Smooth muscle cell (in vitro differentiated cells): Measurements from ENCODE around the gene CEP41. TPM values are rescaled to one million over a fixed set of nuclear protein-coding genes. Genes with fewer than 3 reads are reported as not detected.

ENCODE experiments used
- DNase-seq: peaks from one replicate; lab custom pipeline; 2025; ENCODE audit not compliant: unreplicated experiment; lab: John Stamatoyannopoulos, UW
- H2AFZ ChIP-seq: fragments of 200-600 bp; sonication (generic); 2 replicates; pipeline ENCODE4 v1.6.0; 2016; ENCODE audit warnings: antibody characterized with exemption, low read depth, mild to moderate bottlenecking
- H3F3A ChIP-seq: fragments of 200-600 bp; sonication (generic); 2 replicates; pipeline ENCODE4 v1.6.0; 2017; ENCODE audit warnings: antibody characterized with exemption, low read depth
- H3K27ac ChIP-seq: fragments of 200-600 bp; sonication (generic); 2 replicates; pipeline ENCODE4 v1.5.1; 2016; ENCODE audit warnings: low read depth, mild to moderate bottlenecking
- H3K27me3 ChIP-seq: fragments of 200-600 bp; sonication (generic); 2 replicates; pipeline ENCODE4 v1.6.1; 2016; ENCODE audit warnings: low read depth, mild to moderate bottlenecking
- H3K36me3 ChIP-seq: fragments of 200-600 bp; sonication (generic); 2 replicates; pipeline ENCODE4 v1.5.1; 2016; ENCODE audit warnings: low read depth
- H3K4me1 ChIP-seq: fragments of 200-600 bp; sonication (generic); 2 replicates; pipeline ENCODE4 v1.5.1; 2016; ENCODE audit warnings: low read depth
- H3K4me2 ChIP-seq: fragments of 200-600 bp; sonication (generic); 2 replicates; pipeline ENCODE4 v1.6.0; 2016; ENCODE audit warnings: mild to moderate bottlenecking
- H3K4me3 ChIP-seq: fragments of 200-600 bp; sonication (generic); 2 replicates; pipeline ENCODE4 v1.5.1; 2016; ENCODE audit warnings: mild to moderate bottlenecking
- H3K79me2 ChIP-seq: fragments of 200-600 bp; sonication (generic); 2 replicates; pipeline ENCODE4 v1.6.0; 2016; ENCODE audit warnings: low read depth, mild to moderate bottlenecking
- H3K9ac ChIP-seq: fragments of 200-600 bp; sonication (generic); 2 replicates; pipeline ENCODE4 v1.6.0; 2016; ENCODE audit warnings: low read depth
- H3K9me3 ChIP-seq: fragments of 200-600 bp; sonication (generic); replicated peaks from 2 replicates; pipeline ENCODE4 v1.5.1; 2016; ENCODE audit warnings: low read depth
- H4K20me1 ChIP-seq: fragments of 200-600 bp; sonication (generic); 2 replicates; pipeline ENCODE4 v1.6.0; 2016; ENCODE audit warnings: low read depth
- WGBS: methylation state at CpG from one replicate; pipeline ENCODE4 v1.1.7; 2016; ENCODE audit warnings: low lambda C conversion rate; 5-methylcytosine and 5-hydroxymethylcytosine counted together
- polyA plus RNA-seq: library from polyadenylated mRNA; unstranded; fragments of >200 nt; fragmentation: Nextera tagmentation; extraction: Ambion mirVana; gene quantifications from 2 replicates; pipeline ENCODE4 v1.2.1, GENCODE V29; 2016
- total RNA-seq: library from RNA; depleted of rRNA; stranded (reverse); fragments of >200 nt; gene quantifications from 2 replicates; pipeline ENCODE4 v1.2.3, GENCODE V29; 2014
- TF ChIP-seq, protein P1 (sequence below): fragments of 200-600 bp; sonication (generic); IDR thresholded peaks from 2 replicates; pipeline ENCODE4 v1.5.1; 2017; ENCODE audit warnings: borderline replicate concordance, mild to moderate bottlenecking, antibody characterized with exemption; ENCODE audit not compliant: insufficient read depth, poor library complexity, severe bottlenecking

CEP41 gene
- total and polyA plus RNA-seq, 2 experiments from 2014 or later = 18.3 to 35.1 TPM

DNA sequence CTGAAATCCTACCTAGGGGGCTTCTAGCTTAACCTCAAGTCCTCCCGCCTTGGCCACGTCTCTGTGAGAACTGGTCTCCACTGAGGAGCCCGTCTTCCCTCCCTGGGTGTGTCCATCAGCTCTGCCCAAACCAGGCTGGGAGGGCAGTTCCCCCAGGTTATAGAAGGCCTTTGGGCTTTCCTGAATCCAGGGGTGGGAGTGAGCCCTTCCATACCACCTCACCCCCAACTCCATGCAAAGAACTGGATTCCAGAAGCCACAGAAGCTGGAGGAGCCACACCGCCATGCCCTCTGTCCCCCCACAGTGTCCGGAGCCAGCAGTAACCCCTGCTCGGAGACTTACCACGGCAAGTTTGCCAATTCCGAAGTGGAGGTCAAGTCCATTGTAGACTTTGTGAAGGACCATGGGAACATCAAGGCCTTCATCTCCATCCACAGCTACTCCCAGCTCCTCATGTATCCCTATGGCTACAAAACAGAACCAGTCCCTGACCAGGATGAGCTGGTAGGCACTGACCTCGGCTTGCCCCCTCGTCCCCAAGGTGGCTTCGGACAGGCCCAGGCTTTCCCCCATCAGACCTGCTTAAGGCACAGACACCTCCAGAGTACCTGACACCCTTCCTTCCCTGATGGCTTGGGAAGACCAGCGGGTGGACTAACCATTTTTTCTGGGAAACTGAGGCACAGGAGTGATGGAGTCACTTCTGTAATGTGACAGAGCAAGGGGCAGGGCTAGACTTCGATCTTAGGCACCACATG is 55.8 kb downstream of the CEP41 start:
- Histone ChIP-seq H3K4me3 (no peak overlapping the region), H3K27me3 (no peaks in the 10 kb centered on the region), H3K4me2 (no peak overlapping the region), H2AFZ (no peak overlapping the region), H3K9me3 (no peaks in the 10 kb centered on the region), H3K79me2 (no peaks in the 10 kb centered on the region), H3K9ac (no peak overlapping the region), H3K36me3 (no peaks in the 10 kb centered on the region), H4K20me1 (no peaks in the 10 kb centered on the region), H3K4me1 (peaks cover 6% of the 10 kb centered on the region), H3K27ac (no peak overlapping the region), H3F3A (no peaks in the 10 kb centered on the region)
- TF ChIP-seq, protein P1, sequence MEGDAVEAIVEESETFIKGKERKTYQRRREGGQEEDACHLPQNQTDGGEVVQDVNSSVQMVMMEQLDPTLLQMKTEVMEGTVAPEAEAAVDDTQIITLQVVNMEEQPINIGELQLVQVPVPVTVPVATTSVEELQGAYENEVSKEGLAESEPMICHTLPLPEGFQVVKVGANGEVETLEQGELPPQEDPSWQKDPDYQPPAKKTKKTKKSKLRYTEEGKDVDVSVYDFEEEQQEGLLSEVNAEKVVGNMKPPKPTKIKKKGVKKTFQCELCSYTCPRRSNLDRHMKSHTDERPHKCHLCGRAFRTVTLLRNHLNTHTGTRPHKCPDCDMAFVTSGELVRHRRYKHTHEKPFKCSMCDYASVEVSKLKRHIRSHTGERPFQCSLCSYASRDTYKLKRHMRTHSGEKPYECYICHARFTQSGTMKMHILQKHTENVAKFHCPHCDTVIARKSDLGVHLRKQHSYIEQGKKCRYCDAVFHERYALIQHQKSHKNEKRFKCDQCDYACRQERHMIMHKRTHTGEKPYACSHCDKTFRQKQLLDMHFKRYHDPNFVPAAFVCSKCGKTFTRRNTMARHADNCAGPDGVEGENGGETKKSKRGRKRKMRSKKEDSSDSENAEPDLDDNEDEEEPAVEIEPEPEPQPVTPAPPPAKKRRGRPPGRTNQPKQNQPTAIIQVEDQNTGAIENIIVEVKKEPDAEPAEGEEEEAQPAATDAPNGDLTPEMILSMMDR = no peak
- DNase-seq = no peak
- 97% methylated on average over 13 of the region's 13 CpGs for WGBS

DNA sequence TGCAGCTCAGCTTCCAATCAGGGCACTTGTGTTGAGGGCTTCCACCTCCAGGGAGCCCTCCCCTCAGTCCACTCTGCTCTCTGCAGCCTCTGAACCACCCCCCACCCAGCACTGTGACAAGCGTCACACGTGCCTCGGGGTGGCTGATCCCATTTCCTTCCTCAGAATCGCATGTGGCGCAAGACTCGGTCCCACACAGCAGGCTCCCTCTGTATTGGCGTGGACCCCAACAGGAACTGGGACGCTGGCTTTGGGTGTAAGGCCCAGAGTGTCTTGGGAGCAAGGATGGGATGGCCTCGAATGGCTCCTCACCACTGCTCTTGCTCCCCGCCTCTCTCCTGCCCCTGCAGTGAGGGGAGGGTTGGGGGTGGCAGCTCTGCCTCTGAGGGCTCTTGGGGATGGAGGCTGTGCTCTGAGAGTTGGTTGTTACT is 56.4 kb downstream of the CEP41 start:
- no peak overlapping the region for H3K4me2 ChIP-seq
- DNase-seq = no peak
- no peak overlapping the region for H2AFZ ChIP-seq
- peaks cover 12% of the 10 kb centered on the region for H3K4me1 ChIP-seq
- H3K79me2 ChIP-seq = no peaks in the 10 kb centered on the region
- no peak overlapping the region for H3K4me3 ChIP-seq
- 95% methylated on average over 10 of the region's 10 CpGs for WGBS
- no peak overlapping the region for H3K27ac ChIP-seq
- no peaks in the 10 kb centered on the region for H3K36me3 ChIP-seq
- no peaks in the 10 kb centered on the region for H4K20me1 ChIP-seq
- TF ChIP-seq, protein P1 = no peak
- H3F3A ChIP-seq = no peaks in the 10 kb centered on the region
- H3K27me3 ChIP-seq = no peaks in the 10 kb centered on the region
- H3K9ac ChIP-seq = no peak overlapping the region
- no peaks in the 10 kb centered on the region for H3K9me3 ChIP-seq

DNA sequence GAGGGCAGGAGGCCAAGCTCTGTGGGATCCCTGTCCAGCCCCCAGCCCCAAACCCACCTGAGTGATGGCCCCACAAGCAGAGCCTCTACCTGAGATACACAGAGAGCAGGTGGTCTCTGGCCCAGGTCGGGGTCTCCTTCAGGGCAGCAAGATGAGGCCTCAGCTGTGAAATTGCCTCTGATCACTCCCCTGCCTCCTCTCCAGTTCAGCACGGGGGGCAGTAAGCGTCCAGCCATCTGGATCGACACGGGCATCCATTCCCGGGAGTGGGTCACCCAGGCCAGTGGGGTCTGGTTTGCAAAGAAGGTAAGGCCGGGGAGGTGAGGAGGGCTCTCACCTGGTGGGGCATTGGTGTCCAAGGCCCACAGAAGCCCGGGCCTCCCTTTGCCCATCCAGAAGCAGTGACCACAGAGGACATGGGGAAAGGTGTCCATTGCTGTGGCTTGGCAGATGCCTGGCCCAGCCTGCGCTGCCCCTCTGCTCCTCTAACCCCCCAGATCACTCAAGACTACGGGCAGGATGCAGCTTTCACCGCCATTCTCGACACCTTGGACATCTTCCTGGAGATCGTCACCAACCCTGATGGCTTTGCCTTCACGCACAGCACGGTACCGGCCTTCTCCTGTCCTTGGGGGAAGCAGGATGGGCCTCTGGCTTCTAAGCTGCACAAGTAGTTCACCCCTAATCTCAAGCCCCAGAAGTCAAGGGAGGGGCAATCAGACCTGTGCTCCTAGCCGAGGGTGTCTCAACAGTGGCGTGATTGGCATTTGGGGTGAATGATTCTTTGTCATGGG is 57.4 kb downstream of the CEP41 start:
- Histone ChIP-seq H3K79me2 (no peaks in the 10 kb centered on the region), H3K9ac (no peak overlapping the region), H3K4me2 (no peak overlapping the region), H3K36me3 (no peaks in the 10 kb centered on the region), H3K27ac (no peak overlapping the region), H3K9me3 (no peaks in the 10 kb centered on the region), H2AFZ (no peak overlapping the region), H3K4me3 (no peak overlapping the region), H3K27me3 (no peaks in the 10 kb centered on the region), H4K20me1 (no peaks in the 10 kb centered on the region), H3K4me1 (peaks cover 12% of the 10 kb centered on the region), H3F3A (no peaks in the 10 kb centered on the region)
- no peak for DNase-seq
- WGBS = 95% methylated on average over 18 of the region's 18 CpGs
- TF ChIP-seq, protein P1 = no peak
